HG03571 (cell line): ENCODE measurements around the gene PDE1A.

ENCODE experiments used
- ATAC-seq: cut with Tn5 transposase; IDR thresholded peaks from one replicate; pipeline ENCODE4 v1.9.1; 2021; ENCODE audit not compliant: unreplicated experiment

Gene PDE1A

DNA sequence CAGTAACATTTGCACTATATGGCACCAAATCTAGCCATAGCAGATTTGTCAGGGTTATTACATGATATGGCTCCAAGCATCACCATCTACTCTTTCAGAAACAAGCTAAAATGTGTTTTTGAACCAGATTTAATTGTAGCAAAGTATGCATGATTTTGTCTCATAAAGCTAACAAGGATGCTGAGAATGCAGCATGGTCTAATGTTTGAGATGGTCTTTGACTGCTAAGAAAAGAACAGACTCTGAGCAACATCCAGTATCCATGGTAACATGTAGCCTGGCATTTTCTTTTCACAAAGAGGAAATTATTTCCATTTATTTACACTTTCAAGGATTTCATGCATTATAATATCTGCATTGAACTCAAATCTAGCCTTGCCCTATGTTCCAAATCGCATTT, 206.5 kb downstream of the PDE1A start:
- no peak for ATAC-seq

DNA sequence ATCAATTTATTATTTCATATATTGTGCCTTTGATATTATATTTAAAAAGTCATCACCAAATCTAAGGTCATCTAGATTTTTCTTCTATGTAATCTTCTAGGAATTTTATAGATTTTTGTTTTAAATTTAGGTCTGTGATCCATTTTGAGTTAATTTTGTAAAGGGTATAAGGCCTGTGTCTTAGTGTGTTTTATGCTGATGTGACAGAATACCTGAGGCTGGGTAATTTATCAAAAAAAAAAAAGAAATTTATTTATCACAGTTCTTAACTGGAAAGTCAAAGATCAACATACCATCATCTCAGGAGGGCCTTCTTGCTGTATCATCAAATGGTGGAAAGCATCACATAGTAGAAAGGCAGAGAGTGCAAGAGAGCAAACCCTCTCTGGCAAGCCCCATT, 216.2 kb downstream of the PDE1A start:
- ATAC-seq, result no peak

- ATAC-seq, result no peak
These were observed 218.4 kb downstream of the PDE1A start for GRCh38 chr2:182208421-182208820.

DNA sequence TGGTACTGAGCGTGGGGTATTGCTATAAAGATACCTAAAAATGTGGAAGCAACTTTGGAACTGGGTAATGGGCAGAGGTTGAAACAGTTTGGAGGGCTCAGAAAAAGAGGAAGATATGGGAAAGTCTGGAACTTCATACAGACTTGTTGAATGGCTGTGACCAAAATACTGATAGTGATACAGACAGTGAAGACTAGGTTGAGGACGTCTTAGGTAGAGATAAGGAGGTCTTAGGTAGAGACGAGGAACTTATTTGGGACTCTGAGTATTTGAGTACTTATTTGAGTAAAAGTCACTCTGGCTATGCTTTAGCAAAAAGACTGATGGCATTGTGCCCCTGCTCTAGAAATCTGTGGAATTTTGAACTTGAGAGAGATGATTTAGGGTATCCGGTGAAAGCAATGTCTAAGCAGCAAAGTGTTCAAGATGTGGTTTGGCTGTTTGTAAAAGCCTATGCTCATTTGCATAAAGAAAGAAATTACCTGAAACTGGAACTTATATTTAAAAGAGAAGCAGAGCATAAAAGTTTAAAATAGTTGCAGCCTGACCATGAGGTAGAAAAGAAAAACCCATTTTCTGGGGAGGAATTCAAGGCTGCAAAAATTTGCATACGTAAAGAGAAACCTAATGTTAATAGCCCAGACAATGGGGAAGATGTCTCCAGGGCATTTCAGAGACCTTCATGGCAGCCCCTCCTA, 219.6 kb downstream of the PDE1A start:
- no peak for ATAC-seq

DNA sequence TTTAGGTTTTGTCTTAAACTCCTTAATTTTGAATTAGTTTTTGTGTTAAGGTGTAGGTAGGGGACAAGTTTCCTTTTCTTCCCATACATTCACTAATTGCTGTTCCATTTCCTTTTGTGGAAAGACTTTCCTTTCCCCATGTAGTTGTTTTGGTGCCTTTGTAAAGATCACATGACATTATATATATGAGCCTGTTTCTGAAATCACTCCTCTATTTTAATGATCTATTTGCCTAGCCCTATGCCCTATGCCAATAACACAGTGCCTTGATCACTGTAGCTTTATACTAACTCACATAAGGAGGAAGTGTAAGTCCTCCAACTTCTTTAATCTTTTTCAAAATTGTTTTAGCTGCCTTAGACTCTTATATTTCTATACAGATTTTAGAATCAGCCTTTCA, 229.3 kb downstream of the PDE1A start:
- no peak for ATAC-seq

DNA sequence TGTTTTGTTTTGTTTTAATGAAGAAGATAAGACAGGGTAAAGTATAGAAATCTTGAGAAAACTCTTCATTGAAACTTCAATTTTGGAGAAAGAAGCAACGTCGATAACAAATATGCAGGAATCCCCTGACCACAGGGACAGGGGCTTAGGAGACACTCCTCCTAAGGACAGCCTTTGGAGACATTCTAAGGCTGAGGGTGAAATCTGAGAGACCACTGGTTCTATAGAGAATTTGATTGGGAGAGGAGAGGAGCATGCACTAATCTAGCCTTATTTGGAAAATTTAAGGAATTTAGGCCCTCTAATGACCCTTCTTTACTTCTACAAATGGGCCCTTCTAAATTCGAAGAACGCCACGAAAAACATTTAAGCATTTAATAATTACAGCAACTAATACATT, 233.5 kb downstream of the PDE1A start:
- no peak for ATAC-seq

DNA sequence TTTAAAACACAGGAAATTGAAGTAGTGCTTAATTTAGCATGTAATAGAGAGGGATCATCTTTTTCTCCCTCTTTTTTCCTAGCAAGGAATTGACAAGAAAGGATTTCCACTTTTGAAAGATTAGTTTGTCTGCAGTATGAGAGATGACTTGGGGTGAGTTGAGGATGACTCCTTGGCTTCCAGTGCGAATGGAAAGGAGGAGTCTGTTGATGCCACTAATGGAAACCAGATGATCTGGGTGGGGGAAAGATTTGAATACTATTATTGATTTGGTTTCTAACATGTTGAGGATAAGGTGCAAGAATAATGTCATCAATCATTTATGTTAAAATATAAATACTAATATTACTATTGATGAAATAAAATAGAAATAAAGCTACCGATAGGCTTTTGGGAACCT, 235.8 kb downstream of the PDE1A start:
- no peak for ATAC-seq

GRCh38 chr2:182187130-182187529, 239.7 kb downstream of the PDE1A start:
- ATAC-seq, result no peak

GRCh38 chr2:182186132-182186735, 240.6 kb downstream of the PDE1A start:
- ATAC-seq, result no peak

DNA sequence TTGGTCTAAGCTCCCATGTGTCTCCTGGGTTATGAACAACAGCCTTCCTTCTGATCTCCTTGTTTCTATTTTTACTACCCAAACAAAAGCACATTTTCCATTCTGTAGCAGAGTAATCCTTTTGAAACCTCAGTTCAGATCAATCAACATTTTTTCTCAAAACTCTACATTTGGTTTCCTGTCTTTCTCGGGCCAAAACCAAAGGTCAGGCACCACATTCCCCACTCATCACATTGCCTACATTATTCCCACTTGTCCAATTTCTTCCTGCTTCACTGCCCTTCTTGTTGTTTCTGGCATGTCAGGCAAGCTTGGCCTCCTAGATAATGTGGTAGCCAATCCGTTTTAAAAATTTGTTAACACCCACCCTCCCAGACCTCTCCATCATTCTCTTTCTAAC, 244.4 kb downstream of the PDE1A start:
- ATAC-seq, result no peak

DNA sequence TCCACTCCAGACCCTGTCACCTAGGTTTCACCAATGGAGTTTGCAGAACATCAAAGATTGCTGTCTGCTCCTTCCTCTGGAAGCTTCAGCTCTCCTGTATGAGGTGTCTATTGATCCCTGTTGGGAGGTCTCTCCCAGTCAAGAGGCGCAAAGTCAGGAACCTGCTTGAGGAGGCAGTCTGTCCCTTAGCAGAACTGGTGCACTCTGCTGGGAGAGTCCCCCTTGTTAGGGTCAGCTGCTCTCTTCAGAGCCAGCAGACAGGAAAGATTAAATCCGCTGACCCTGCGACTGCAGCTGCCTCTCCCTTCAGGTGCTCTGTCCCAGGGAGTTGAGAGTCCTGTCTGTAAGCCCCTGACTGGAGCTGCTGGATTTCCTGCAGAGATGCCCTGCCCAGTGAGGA, 245.5 kb downstream of the PDE1A start:
- no peak for ATAC-seq

- no peak for ATAC-seq
These were observed 247.7 kb downstream of the PDE1A start for GRCh38 chr2:182179176-182179575.

DNA sequence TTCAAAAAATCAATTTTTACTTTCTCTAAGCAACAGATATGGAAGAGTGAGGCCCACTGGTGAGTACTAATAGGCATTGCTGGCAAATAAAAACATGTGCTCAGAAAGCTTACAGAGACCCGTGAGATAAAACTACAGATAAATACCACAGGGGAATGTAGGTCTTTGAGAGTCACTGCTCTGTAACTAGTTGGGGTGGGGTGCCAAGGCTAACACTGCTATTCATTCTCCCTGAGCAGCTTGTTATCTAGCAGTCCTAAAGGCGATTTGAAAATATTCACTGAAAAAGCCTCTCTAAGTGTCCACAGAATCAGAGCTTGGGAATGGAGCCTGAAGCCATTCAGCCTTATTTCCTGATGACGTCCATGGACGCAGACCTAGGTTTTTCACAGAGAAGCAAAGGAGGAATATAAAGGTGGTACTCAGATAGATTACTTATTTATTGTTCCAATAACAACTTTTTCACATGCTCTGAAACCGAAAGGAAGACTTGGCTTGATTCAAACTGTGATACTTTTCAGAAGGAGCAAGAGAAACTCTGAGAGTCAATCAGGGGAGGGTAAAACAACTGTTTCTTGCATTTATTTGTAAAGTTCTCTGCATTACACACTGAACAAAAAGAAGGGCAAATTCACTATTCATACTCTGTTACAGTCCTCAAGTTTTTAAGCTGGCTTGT, 252.8 kb downstream of the PDE1A start:
- ATAC-seq, result no peak

GRCh38 chr2:182170341-182170740, 256.5 kb downstream of the PDE1A start:
- no peak for ATAC-seq

GRCh38 chr2:182167882-182168281, 259.0 kb downstream of the PDE1A start:
- no peak for ATAC-seq

DNA sequence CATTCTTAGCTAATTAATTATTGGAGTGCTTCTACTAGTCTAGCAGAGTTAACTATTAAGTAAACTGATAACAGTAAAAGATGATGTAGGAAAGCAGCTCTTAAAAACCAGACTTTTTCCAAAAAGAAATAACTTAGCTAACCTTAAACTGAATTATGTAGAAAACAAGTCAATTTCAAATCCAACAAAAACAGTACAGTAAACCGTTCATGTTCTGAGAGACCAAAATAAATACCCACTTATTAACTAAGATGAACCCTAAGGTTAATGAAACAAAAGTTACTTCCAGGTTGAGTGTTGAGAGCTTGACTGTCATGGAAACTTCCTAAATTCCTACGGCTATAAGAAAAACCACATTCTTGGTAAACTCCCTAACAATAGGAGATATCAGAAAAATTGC, 260.0 kb downstream of the PDE1A start:
- no peak for ATAC-seq

- no peak for ATAC-seq
These were observed 260.4 kb downstream of the PDE1A start for GRCh38 chr2:182166406-182166805.

DNA sequence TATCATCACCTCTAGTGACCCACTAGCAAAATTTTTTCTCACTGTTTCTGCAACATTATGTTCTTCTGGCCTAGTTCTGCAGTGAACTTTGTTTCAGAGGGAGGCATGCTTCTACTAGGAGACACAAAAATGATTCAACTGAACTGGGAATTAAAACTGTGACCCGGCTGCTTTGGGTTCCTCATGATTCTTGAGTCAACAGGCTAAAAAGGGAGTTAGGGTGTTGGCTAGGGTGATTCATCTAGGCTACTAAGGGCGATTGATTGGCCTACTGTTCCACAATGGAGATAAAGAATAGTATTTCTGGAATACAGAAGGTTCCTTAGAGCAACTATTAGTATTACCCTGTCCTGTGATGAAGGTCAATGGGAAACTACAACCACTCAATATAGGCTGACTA, 261.6 kb downstream of the PDE1A start:
- no peak for ATAC-seq

GRCh38 chr2:182164686-182165085, 262.1 kb downstream of the PDE1A start:
- ATAC-seq, result no peak

GRCh38 chr2:182163878-182164277, 263.0 kb downstream of the PDE1A start:
- ATAC-seq, result no peak

GRCh38 chr2:182148344-182148743, 278.5 kb downstream of the PDE1A start:
- ATAC-seq, result no peak

DNA sequence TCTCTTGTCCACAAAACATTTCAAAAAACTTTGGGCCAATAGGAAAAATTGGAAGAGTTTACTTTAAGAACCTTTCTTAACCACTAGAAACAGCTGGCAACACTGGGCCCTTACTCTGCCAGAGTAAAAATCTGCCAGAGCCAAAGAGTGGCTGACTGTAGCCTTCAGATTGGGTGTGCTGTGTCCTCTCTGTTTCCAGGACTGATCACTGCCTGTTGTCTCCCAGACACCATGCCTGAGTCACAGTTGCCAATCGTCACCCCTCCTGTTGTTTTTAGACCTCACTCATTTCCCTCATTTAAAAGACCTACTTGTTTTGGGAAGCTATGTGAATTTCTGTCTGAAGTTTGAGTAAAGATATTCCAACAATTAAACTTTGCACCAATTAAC, 282.1 kb downstream of the PDE1A start:
- no peak for ATAC-seq
